Activated B cell treated with CpG ODN at 0.5 μM for 24 hours (primary cell): ENCODE data around the gene ORAI2. TPM values are rescaled to one million over a fixed set of nuclear protein-coding genes. Genes with fewer than 3 reads are reported as not detected.

Experiments used
- ATAC-seq: fragments of 200-7000 bp; cut with Tn5 transposase; one replicate; pipeline ENCODE4 v1.10.0; 2021; ENCODE audit warnings: low read depth, mild to moderate bottlenecking, moderate library complexity
- CTCF ChIA-PET: fragments of 350-600 bp; sonication (Branson Sonifier 250); formaldehyde crosslinking; loops from one replicate; lab custom pipeline; 2021; ENCODE audit warnings: antibody characterized with exemption; lab: Charles Lee
- POLR2A ChIA-PET: fragments of 350-600 bp; sonication (Branson Sonifier 250); formaldehyde crosslinking; loops from one replicate; lab custom pipeline; 2021; ENCODE audit warnings: antibody characterized with exemption; lab: Charles Lee
- DNase-seq: peaks from one replicate; pipeline ENCODE4 v3.0.0; 2022
- H3K27ac Mint-ChIP-seq: one replicate; pipeline ENCODE4 v1.8.0; 2020; ENCODE audit warnings: mixed read lengths
- H3K27me3 Mint-ChIP-seq: one replicate; pipeline ENCODE4 v1.8.0; 2021; ENCODE audit warnings: mixed read lengths
- H3K36me3 Mint-ChIP-seq: one replicate; pipeline ENCODE4 v1.8.0; 2021; ENCODE audit warnings: low read depth, mixed read lengths
- H3K4me1 Mint-ChIP-seq: one replicate; pipeline ENCODE4 v1.8.0; 2021; ENCODE audit warnings: mixed read lengths
- H3K4me3 Mint-ChIP-seq: one replicate; pipeline ENCODE4 v1.8.0; 2020; ENCODE audit warnings: mild to moderate bottlenecking, mixed read lengths
- H3K9me3 Mint-ChIP-seq: one replicate; pipeline ENCODE4 v1.8.0; 2020; ENCODE audit warnings: mixed read lengths
- CTCF ChIP-seq: fragments of 200-600 bp; IDR thresholded peaks from one replicate; pipeline ENCODE4 v1.8.0; 2022; ENCODE audit warnings: antibody characterized with exemption, mild to moderate bottlenecking
- intact Hi-C: fragments of 100-400 bp; cut with micrococcal nuclease; formaldehyde crosslinking; loops from one replicate; pipeline ENCODE4 v1.15.1; 2024
- total RNA-seq: library from RNA; stranded (reverse); gene quantifications from 2 replicates; pipeline ENCODE4 v1.2.3, GENCODE V29; 2022

ORAI2 gene
- total RNA-seq, 1 donor from 2014 or later: 184 TPM

- peaks cover 17% of the 10 kb centered on the region for H3K4me1 Mint-ChIP-seq
- no peak for TF ChIP-seq CTCF
- ChIA-PET CTCF (interaction anchor here (1.5 kb wide), 1 partner anchor 47 kb away, joined by 3 read pairs; no protein-coding TSS in a partner anchor), POLR2A (interaction anchor here (0.6 to 1.2 kb wide), 2 partner anchors 12 to 1581 kb away, joined by 3 to 4 read pairs; no protein-coding TSS in a partner anchor)
- peaks cover 27% of the 10 kb centered on the region for H3K36me3 Mint-ChIP-seq
- intact Hi-C loops: no loop called here
- DNase-seq (no peak), ATAC-seq (no peak)
- no peaks in the 10 kb centered on the region for H3K27me3 Mint-ChIP-seq
- no peaks in the 10 kb centered on the region for H3K9me3 Mint-ChIP-seq
- H3K27ac Mint-ChIP-seq: no peak overlapping the region
- no peak overlapping the region for H3K4me3 Mint-ChIP-seq
Measured at GRCh38 chr7:102459221-102459844, 26.0 kb downstream of the ORAI2 start.

GRCh38 chr7:102460467-102460866, 27.1 kb downstream of the ORAI2 start:
- Mint-ChIP-seq H3K9me3 (no peaks in the 10 kb centered on the region), H3K4me1 (peaks cover 20% of the 10 kb centered on the region), H3K36me3 (peaks cover 25% of the 10 kb centered on the region), H3K27ac (no peak overlapping the region), H3K27me3 (no peaks in the 10 kb centered on the region), H3K4me3 (no peak overlapping the region)
- intact Hi-C loops: no loop called here
- no peak for ATAC-seq
- no peak for TF ChIP-seq CTCF
- CTCF ChIA-PET: interaction anchor here (1.5 kb wide), 1 partner anchor 48 kb away, joined by 3 read pairs; no protein-coding TSS in a partner anchor
- no peak for DNase-seq
- POLR2A ChIA-PET: interaction anchor here (1.0 to 1.2 kb wide), 2 partner anchors 11 to 34 kb away, joined by 3 read pairs; no protein-coding TSS in a partner anchor

- Mint-ChIP-seq H3K4me1 (peaks cover 33% of the 10 kb centered on the region), H3K4me3 (peak overlapping the region; percentile 90), H3K27ac (peak overlapping the region; percentile 72), H3K36me3 (peaks cover 14% of the 10 kb centered on the region), H3K9me3 (no peaks in the 10 kb centered on the region), H3K27me3 (no peaks in the 10 kb centered on the region)
- no peak for TF ChIP-seq CTCF
- intact Hi-C loops: loop anchor here (1.0 to 2.0 kb wide), 4 partner anchors 19 to 68 kb away; partner anchors contain the start of genes ORAI2 and PRKRIP1
- DNase-seq (no peak), ATAC-seq (no peak)
- ChIA-PET POLR2A (interaction anchor here (0.5 to 3.1 kb wide), 13 partner anchors 10 to 1320 kb away, joined by 3 to 13 read pairs (median 3); partner anchors contain the start of gene PRKRIP1), CTCF (interaction anchor here (2.1 to 4.9 kb wide), 2 partner anchors 51 to 59 kb away, joined by 12 to 19 read pairs; no protein-coding TSS in a partner anchor)
Measured at GRCh38 chr7:102463841-102464576, 30.6 kb downstream of the ORAI2 start.

GRCh38 chr7:102464577-102465280, 31.4 kb downstream of the ORAI2 start, which contains the start of the genes ALKBH4 and LRWD1:
TSS of gene ALKBH4 (minus strand) at chr7:102464863. CDS start at chr7:102464836, 27 bp downstream.
TSS of gene LRWD1 (plus strand) at chr7:102464984. CDS start at chr7:102465081, 97 bp downstream.
- ATAC-seq: peak; percentile 96
- no peak for TF ChIP-seq CTCF
- Mint-ChIP-seq H3K36me3 (peaks cover 11% of the 10 kb centered on the region), H3K27ac (peak within 1 kb of the TSS; percentile 72), H3K27me3 (no peaks in the 10 kb centered on the region), H3K9me3 (no peaks in the 10 kb centered on the region), H3K4me3 (peak within 1 kb of the TSS; percentile 90), H3K4me1 (peaks cover 33% of the 10 kb centered on the region)
- ChIA-PET CTCF (interaction anchor here (2.1 to 4.9 kb wide), 2 partner anchors 52 to 59 kb away, joined by 12 to 19 read pairs; no protein-coding TSS in a partner anchor), POLR2A (interaction anchor here (0.6 to 3.1 kb wide), 15 partner anchors 11 to 69 kb away, joined by 3 to 13 read pairs (median 4); partner anchors contain the start of genes ORAI2 and PRKRIP1)
- intact Hi-C loops: loop anchor here (1.0 to 5.0 kb wide), 6 partner anchors 19 to 177 kb away; partner anchors contain the start of genes ORAI2, PRKRIP1 and SH2B2
- DNase-seq: peak; percentile 96
